Measurements from ENCODE around the gene DPEP2.
A peak's percentile ranks its signal among the peaks of the same experiment; 100 is the strongest.
"Not testable (repeated sequence)": the region's sequence is repeated elsewhere in the genome, so short reads cannot be mapped to it uniquely, and the experiment has no call there.

The DPEP2 gene

GRCh38 chr16:68003031-68003430, 3.7 kb upstream of the DPEP2 start:
- no peak for DNase-seq

DNA sequence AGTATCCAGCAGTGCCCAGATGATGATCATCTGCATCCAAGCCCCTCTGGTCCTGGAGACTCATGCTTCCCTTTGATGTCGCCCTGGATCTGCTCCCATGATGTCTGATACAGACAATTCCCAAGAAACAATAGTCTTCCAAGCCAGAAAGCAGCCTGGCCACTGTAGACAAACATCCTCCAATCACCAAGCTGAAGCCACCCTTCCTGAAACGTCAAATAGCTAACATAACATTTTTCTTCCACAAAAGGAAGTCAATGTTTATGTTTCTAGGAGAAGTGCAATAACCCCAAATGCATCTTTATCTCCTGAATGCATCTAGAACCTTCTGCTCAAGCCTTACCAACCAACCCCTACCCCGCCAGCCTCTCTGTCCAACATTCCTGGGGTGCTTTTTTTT, 1.2 kb upstream of the DPEP2 start:
- DNase-seq = no peak

GRCh38 chr16:67999985-68000384, 701 bp upstream of the DPEP2 start:
- no peak for DNase-seq

GRCh38 chr16:67998231-67998778, 979 bp downstream of the DPEP2 start:
- DNase-seq = not testable (repeated sequence)

- DNase-seq = no peak
Observed at GRCh38 chr16:67996666-67997065, 2.6 kb downstream of the DPEP2 start.

DNA sequence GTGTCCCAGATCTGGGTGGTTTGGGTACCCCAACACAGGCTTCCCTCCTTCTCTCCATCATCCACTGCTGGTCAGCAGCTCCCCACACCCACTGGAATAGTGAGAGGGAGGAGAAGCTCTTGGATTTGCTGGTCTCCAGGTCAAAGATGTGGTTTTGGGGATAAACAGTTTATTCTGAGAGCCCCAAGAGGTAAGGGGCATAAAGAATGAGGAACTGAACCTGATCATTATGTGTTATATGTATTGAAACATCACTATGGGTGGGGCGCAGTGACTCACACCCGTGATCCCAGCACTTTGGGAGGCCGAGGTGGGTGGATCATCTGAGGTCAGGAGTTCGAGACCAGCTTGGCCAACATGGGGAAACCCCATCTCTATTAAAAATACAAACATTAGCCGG, 3.9 kb downstream of the DPEP2 start:
- peak in 1 of 2 donors; percentile 32 for DNase-seq

GRCh38 chr16:67994040-67994408, 5.3 kb downstream of the DPEP2 start:
- DNase-seq = not testable (repeated sequence)

- peak; percentile 74 to 75 for DNase-seq
Observed at GRCh38 chr16:67993207-67994039, 5.9 kb downstream of the DPEP2 start.

- DNase-seq = no peak
Observed at GRCh38 chr16:67992661-67993206, 6.5 kb downstream of the DPEP2 start.

DNA sequence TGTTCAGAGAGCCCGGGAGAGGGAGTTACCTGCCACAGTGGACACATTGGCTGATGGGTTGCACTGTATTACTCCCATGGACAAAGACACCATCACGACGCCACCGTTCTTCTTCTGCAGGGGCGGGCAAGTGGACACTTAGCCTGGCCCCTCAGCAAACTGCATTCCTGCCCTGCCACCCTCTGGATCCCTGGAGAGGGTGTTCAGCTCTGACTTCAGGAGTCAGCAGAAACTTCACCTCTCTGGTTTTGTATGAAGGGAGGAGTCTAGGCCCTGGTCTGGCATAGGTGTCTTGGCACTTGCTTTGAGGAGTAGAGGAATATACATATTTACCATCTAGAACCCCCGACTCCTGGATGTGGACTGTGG, 9.3 kb downstream of the DPEP2 start:
- no peak for DNase-seq

- DNase-seq = no peak
Observed at GRCh38 chr16:67989322-67990017, 9.8 kb downstream of the DPEP2 start.

DNA sequence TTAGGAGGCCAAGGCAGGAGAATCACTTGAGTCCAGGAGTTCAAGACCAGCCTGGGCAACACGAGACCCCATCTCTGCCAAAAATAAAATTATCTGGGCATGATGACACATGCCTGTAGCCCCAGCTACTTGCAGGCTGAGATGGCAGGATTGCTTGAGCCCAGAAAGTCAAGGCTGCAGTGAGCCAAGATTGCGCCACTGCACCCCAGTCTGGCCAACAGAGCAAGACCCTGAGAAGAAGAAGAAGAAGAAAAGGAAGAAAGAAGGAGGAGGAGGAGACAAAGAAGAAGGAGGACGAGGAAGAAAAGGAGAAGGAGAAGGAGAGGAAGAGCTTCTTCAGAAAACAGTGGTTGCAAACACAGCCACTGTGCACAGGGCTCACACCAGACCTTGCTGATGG, 10.6 kb downstream of the DPEP2 start:
- no peak for DNase-seq

GRCh38 chr16:67987460-67988160, 11.7 kb downstream of the DPEP2 start:
- DNase-seq = no peak

DNA sequence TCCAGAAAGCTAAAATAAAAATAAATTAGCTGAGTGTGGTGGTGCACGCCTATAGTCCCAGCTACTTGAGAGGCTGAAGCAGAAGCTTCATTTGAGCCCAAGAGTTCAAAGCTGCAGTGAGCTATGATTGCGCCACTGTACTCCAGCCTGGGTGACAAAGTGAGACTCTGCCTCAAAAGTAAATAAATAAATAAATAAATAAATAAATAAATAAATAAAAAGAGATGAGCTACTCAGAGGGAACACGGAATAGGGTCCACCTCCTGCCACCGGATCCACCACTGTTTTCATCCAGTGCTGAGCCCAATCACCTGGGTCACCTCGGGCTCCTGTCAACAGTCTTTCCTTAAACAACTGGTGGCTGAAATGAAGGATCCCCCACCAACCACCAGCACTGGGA, 12.3 kb downstream of the DPEP2 start:
- DNase-seq = no peak

DNA sequence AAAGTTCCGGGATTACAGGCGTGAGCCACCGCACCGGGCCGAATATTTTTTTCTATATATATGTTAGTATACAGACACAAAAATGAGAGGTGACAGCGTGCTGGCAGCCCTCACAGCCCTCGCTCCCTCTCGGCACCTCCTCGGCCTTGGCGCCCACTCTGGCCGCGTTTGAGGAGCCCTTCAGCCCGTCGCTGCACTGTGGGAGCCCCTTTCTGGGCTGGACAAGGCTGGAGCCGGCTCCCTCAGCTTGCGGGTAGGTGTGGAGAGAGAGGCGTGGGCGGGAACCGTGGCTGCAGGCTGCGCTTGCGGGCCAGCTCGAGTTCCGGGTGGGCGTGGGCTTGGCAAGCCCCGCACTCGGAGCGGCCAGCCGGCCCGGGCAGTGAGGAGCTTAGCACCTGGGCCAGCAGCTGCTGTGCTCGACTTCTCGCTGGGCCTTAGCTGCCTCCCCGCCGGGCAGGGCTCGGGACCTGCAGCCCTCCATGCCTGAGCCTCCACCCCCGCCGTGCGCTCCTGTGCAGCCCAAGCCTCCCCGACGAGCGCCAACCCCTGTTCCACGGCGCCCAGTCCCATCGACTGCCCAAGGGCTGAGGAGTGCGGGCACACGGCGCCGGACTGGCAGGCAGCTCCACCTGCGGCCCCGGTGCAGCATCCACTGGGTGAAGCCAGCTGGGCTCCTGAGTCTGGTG, 17.1 kb downstream of the DPEP2 start:
- no peak for DNase-seq

GRCh38 chr16:67979955-67980678, 19.2 kb downstream of the DPEP2 start, which contains the start of gene DPEP3:
Gene DPEP3 (minus strand): TSS chr16:67980499. CDS start chr16:67980380, 119 bp downstream.
- no peak for DNase-seq

GRCh38 chr16:67977469-67978227, 21.6 kb downstream of the DPEP2 start:
- no peak for DNase-seq

DNA sequence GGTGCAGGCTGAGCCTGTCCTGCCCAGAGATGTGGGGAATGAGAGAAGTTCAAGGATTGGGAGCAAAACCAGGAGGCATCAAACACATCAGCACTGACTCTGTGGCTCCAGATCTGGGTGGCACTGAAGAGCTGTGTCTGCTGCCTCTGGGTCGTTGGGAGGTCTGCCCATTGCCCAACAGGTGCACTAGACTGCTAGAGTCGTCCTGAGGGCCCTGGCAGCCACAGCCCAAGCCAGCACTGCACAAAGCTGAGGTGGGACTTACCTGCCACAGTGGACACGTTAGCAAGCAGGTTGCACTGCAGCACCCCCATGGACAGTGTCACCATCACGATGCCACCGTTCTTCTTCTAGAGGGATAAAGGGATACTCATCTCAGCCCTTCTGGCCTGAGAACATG, 22.3 kb downstream of the DPEP2 start:
- no peak for DNase-seq

GRCh38 chr16:67976205-67976604, 23.1 kb downstream of the DPEP2 start:
- DNase-seq = no peak

GRCh38 chr16:67975321-67976105, 23.8 kb downstream of the DPEP2 start:
- no peak for DNase-seq
